ENCODE data around the gene OR10P1. TPM values are rescaled to one million over a fixed set of nuclear protein-coding genes. Genes with fewer than 3 reads are reported as not detected.

The OR10P1 gene
- total and polyA plus RNA-seq, 10 of the 15 experiments (the other 5 are each of a cell fraction or from before 2014, with no cell fraction given): not detected

DNA sequence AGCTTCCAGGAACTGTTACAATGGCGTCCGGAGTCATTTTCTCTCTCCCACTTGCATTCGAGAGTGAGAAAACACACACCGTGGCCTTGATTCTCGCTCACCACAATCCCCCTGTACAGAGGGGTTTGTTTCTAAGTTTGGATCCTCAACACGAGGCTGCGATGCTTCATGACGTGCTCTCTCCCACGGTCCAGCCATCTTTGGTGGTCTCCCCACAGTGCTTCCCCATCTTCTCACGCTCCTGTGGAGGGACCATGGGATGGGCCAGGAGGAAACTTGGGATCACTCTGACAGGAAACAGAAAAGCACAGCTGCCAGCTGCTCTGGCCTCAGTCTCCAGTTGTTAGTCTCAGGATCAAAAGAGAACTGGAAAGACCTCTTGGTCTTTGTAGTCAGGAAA lies 28.1 kb downstream of the OR10P1 start:
- CTCF ChIA-PET: no interaction called here
- WGBS (ENCODE audit: insufficient coverage, insufficient replicate concordance, low lambda C conversion rate, missing lambda C conversion rate): 53% methylated on average over 10 of the region's 10 CpGs
- H3K9me3 ChIP-seq (replicated peaks; ENCODE audit: control insufficient read depth, insufficient read depth, low read length): no peaks in the 10 kb centered on the region; the same call in 2 of the 3 replicates
- FAIRE-seq (no peak), DNase-seq (ENCODE audit: low read depth, low spot score) (no peak), ATAC-seq (no peak)
- SMC1A ChIA-PET (ENCODE audit: uncharacterized antibody, unreplicated experiment): no interaction called here
- in situ Hi-C loops (cut with MboI): no loop called here
- intact Hi-C loops (cut with micrococcal nuclease; ENCODE audit: unreplicated experiment): no loop called here
- H2AFZ ChIP-seq (ENCODE audit: control insufficient read depth, low read depth, low read length): no peak overlapping the region
- POLR2A ChIA-PET: no interaction called here
- BruUV-seq (replicated peaks): no TSS peak
- H3K36me3 ChIP-seq (ENCODE audit: control insufficient read depth in 2 of 2, insufficient read depth in 2 of 2, low read length in 1 of 2): no peaks in the 10 kb centered on the region
- H3K4me3 ChIP-seq: no peak overlapping the region
- H3K4me2 ChIP-seq (ENCODE audit: control insufficient read depth, insufficient read depth): no peak overlapping the region
- H4K20me1 ChIP-seq (ENCODE audit: control insufficient read depth, insufficient read depth): no peaks in the 10 kb centered on the region
- RAD21 ChIA-PET (ENCODE audit: unreplicated experiment): no interaction called here
- H3K9ac ChIP-seq (ENCODE audit: control insufficient read depth, insufficient read depth, low read length): no peak overlapping the region
- TF ChIP-seq, protein P1, sequence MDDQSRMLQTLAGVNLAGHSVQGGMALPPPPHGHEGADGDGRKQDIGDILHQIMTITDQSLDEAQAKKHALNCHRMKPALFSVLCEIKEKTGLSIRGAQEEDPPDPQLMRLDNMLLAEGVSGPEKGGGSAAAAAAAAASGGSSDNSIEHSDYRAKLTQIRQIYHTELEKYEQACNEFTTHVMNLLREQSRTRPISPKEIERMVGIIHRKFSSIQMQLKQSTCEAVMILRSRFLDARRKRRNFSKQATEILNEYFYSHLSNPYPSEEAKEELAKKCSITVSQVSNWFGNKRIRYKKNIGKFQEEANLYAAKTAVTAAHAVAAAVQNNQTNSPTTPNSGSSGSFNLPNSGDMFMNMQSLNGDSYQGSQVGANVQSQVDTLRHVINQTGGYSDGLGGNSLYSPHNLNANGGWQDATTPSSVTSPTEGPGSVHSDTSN (IDR thresholded peaks at IDR 0.05; ENCODE audit: insufficient replicate concordance, low read depth, low read length): no peak
- TF ChIP-seq KLF5 (IDR thresholded peaks at IDR 0.05; ENCODE audit: partially characterized antibody) (no peak), ELK1 (IDR thresholded peaks at IDR 0.05; ENCODE audit: low read depth, low read length) (no peak), CHD1 (IDR thresholded peaks at IDR 0.05; ENCODE audit: low read depth, low read length) (no peak), TARDBP (IDR thresholded peaks at IDR 0.05; ENCODE audit: borderline replicate concordance) (no peak), E2F4 (IDR thresholded peaks at IDR 0.05; ENCODE audit: low read depth, low read length) (no peak), SPI1 (IDR thresholded peaks at IDR 0.05; ENCODE audit: borderline replicate concordance, insufficient read depth, low read depth, low read length) (no peak), IKZF2 (IDR thresholded peaks at IDR 0.05) (no peak), ESRRA (IDR thresholded peaks at IDR 0.05; ENCODE audit: low read length) (no peak), MEF2B (IDR thresholded peaks at IDR 0.05; ENCODE audit: partially characterized antibody, poor library complexity, severe bottlenecking) (no peak), SMAD1 (IDR thresholded peaks at IDR 0.05; ENCODE audit: low read depth, partially characterized antibody) (no peak)
- no peaks in the 10 kb centered on the region for H3K79me2 ChIP-seq (ENCODE audit: control insufficient read depth, insufficient read depth, low read length)
- no peak overlapping the region for H3K27ac ChIP-seq (ENCODE audit: control insufficient read depth, insufficient read depth)
- H3K27me3 ChIP-seq (replicated peaks in 1 of 2; ENCODE audit: control insufficient read depth in 2 of 2, insufficient read depth in 2 of 2, low read length in 1 of 2): no peaks in the 10 kb centered on the region
- peaks cover 7% of the 10 kb centered on the region for H3K4me1 ChIP-seq (ENCODE audit: control insufficient read depth, insufficient read depth, low read length)

Measured in GM12878 (cell line).